ENCODE results near the gene FSTL5. TPM values are rescaled to one million over a fixed set of nuclear protein-coding genes. Genes with fewer than 3 reads are reported as not detected.

FSTL5 gene
- polyA plus RNA-seq, 3 donors: not detected

DNA sequence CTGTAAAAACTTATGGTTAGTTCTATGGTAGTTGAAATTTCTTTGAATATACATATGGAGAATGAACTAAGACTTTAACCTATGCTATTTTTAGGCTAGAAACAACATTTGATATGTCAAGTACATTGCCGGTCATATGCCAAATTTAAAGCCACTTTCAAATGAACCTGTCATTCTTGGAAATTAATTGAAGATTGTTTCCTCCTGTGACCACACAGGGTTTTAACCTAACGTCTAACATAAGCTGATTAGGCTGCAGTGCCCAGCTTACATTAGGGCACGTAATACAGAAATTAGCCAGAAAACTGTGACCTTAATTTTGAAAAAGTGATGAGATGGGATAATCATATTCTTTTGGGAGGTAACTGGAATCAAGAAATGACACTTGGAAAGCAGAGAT, 645.9 kb downstream of the FSTL5 start:
- Histone ChIP-seq H3K27me3 (ENCODE audit: control insufficient read depth in 2 of 2, insufficient read depth in 2 of 2, low read length in 2 of 2) (no peaks in the 10 kb centered on the region), H3K9ac (ENCODE audit: insufficient read depth, low read length, poor library complexity, severe bottlenecking) (no peak overlapping the region), H3K36me3 (replicated peaks in 1 of 2; ENCODE audit: control insufficient read depth in 1 of 2, insufficient read depth in 2 of 2, low read length in 2 of 2) (no peaks in the 10 kb centered on the region), H4K20me1 (ENCODE audit: insufficient read depth, low read length) (no peaks in the 10 kb centered on the region), H3K4me2 (replicated peaks; ENCODE audit: extremely low read depth, low read length, poor library complexity, severe bottlenecking) (no peak overlapping the region), H3K9me3 (replicated peaks in 1 of 2; ENCODE audit: control insufficient read depth in 1 of 2, insufficient read depth in 1 of 2, low read length in 2 of 2) (no peaks in the 10 kb centered on the region), H3K27ac (ENCODE audit: low read depth in 1 of 2, low read length in 2 of 2) (no peak overlapping the region), H3K79me2 (ENCODE audit: insufficient read depth, low read length) (no peaks in the 10 kb centered on the region), H2AFZ (ENCODE audit: insufficient read depth, low read depth, low read length, poor library complexity, severe bottlenecking) (no peak overlapping the region), H3K4me1 (ENCODE audit: control insufficient read depth in 1 of 2, insufficient read depth in 2 of 2, low read length in 2 of 2) (peaks cover 5 to 6% of the 10 kb centered on the region in 2 donors), H3K4me3 (replicated peaks in 1 of 3; ENCODE audit: low read depth in 2 of 3, low read length in 3 of 3) (no peak overlapping the region)
- no peak for DNase-seq
- no peaks in the 10 kb centered on the region for H3K36me3 Mint-ChIP-seq
- H3K4me1 Mint-ChIP-seq: peaks cover 12% of the 10 kb centered on the region
- H3K27ac Mint-ChIP-seq: no peak overlapping the region
- WGBS (ENCODE audit: insufficient coverage): no CpG with 5 or more reads among the region's 3 CpGs
- TF ChIP-seq, protein P1, sequence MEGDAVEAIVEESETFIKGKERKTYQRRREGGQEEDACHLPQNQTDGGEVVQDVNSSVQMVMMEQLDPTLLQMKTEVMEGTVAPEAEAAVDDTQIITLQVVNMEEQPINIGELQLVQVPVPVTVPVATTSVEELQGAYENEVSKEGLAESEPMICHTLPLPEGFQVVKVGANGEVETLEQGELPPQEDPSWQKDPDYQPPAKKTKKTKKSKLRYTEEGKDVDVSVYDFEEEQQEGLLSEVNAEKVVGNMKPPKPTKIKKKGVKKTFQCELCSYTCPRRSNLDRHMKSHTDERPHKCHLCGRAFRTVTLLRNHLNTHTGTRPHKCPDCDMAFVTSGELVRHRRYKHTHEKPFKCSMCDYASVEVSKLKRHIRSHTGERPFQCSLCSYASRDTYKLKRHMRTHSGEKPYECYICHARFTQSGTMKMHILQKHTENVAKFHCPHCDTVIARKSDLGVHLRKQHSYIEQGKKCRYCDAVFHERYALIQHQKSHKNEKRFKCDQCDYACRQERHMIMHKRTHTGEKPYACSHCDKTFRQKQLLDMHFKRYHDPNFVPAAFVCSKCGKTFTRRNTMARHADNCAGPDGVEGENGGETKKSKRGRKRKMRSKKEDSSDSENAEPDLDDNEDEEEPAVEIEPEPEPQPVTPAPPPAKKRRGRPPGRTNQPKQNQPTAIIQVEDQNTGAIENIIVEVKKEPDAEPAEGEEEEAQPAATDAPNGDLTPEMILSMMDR (IDR thresholded peaks at IDR 0.05): no peak
- H3K9me3 Mint-ChIP-seq: no peaks in the 10 kb centered on the region
- peaks cover 0 to 5% (median 1%) of the 10 kb centered on the region in 3 donors for H3K27me3 Mint-ChIP-seq (ENCODE audit: low read depth in 3 of 3)
- intact Hi-C loops (cut with micrococcal nuclease): no loop called here
- H3K4me3 Mint-ChIP-seq: no peak overlapping the region

DNA sequence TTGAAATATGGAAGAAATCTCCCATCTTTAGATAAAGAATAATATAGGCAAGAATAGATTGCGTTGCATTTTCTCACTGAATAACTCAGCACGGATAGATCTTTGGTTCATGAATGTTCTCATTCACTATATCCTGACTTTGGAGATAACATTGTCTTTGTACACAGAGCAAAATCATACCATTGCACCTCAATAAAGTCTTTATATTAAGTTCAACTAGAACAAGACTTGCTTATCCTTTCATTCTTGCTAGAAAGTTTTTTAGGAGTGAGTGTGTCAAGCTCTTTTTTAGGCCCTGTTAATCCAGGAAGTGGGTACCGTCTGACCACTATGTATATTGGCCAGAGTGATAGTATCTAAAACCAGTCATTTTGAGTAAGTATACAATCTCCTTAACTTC, 658.7 kb downstream of the FSTL5 start:
- no peak overlapping the region for H3K27ac Mint-ChIP-seq
- no peak overlapping the region for H3K4me3 Mint-ChIP-seq
- Histone ChIP-seq H3K27ac (ENCODE audit: low read depth in 1 of 2, low read length in 2 of 2) (no peak overlapping the region), H2AFZ (ENCODE audit: insufficient read depth, low read depth, low read length, poor library complexity, severe bottlenecking) (no peak overlapping the region), H3K4me2 (replicated peaks; ENCODE audit: extremely low read depth, low read length, poor library complexity, severe bottlenecking) (no peak overlapping the region), H3K9ac (ENCODE audit: insufficient read depth, low read length, poor library complexity, severe bottlenecking) (no peak overlapping the region), H4K20me1 (ENCODE audit: insufficient read depth, low read length) (no peaks in the 10 kb centered on the region), H3K79me2 (ENCODE audit: insufficient read depth, low read length) (no peaks in the 10 kb centered on the region), H3K27me3 (ENCODE audit: control insufficient read depth in 2 of 2, insufficient read depth in 2 of 2, low read length in 2 of 2) (no peaks in the 10 kb centered on the region), H3K9me3 (replicated peaks in 1 of 2; ENCODE audit: control insufficient read depth in 1 of 2, insufficient read depth in 1 of 2, low read length in 2 of 2) (no peaks in the 10 kb centered on the region), H3K4me3 (replicated peaks in 1 of 3; ENCODE audit: low read depth in 2 of 3, low read length in 3 of 3) (no peak overlapping the region), H3K4me1 (ENCODE audit: control insufficient read depth in 1 of 2, insufficient read depth in 2 of 2, low read length in 2 of 2) (no peaks in the 10 kb centered on the region), H3K36me3 (replicated peaks in 1 of 2; ENCODE audit: control insufficient read depth in 1 of 2, insufficient read depth in 2 of 2, low read length in 2 of 2) (no peaks in the 10 kb centered on the region)
- WGBS (ENCODE audit: insufficient coverage): no CpG with 5 or more reads among the region's 3 CpGs
- peaks cover 0 to 2% (median 0%) of the 10 kb centered on the region in 7 donors for H3K9me3 Mint-ChIP-seq
- H3K4me1 Mint-ChIP-seq: no peaks in the 10 kb centered on the region
- no peaks in the 10 kb centered on the region for H3K36me3 Mint-ChIP-seq
- no peak for DNase-seq
- no peaks in the 10 kb centered on the region for H3K27me3 Mint-ChIP-seq (ENCODE audit: low read depth in 3 of 3)
- TF ChIP-seq, protein P1 (IDR thresholded peaks at IDR 0.05): no peak
- intact Hi-C loops (cut with micrococcal nuclease): no loop called here
